Thyroid gland (tissue), 4 donors: ENCODE data around the gene SLC38A3. TPM values are rescaled to one million over a fixed set of nuclear protein-coding genes. Genes with fewer than 3 reads are reported as not detected.
"Not testable (repeated sequence)": the region's sequence is repeated elsewhere in the genome, so short reads cannot be mapped to it uniquely, and the experiment has no call there.

Source experiments
- DNase-seq, 2 donors: peaks; one replicate each; pipeline ENCODE4 v3.0.0-alpha.2; 2019
- H3K27ac ChIP-seq, 3 donors: fragments of 200-600 bp; sonication (generic); 1 replicate in 2 of 3; 2 replicates in 1 of 3; pipeline ENCODE4 v1.5.1; 2016 to 2019; ENCODE audit warnings: mild to moderate bottlenecking in 1 of 3, moderate library complexity in 1 of 3
- H3K27me3 ChIP-seq: fragments of 200-600 bp; sonication (generic); one replicate; pipeline ENCODE4 v1.5.1; 2019
- H3K36me3 ChIP-seq, 2 donors: fragments of 200-600 bp; sonication (generic); one replicate each; pipeline ENCODE4 v1.5.1; 2016 to 2019
- H3K4me1 ChIP-seq, 2 donors: fragments of 200-600 bp; sonication (generic); one replicate each; pipeline ENCODE4 v1.5.1; 2017 to 2019
- H3K4me3 ChIP-seq, 3 donors: fragments of 200-600 bp; sonication (generic); replicated peaks in 1 of 3; 1 replicate in 2 of 3; 2 replicates in 1 of 3; pipeline ENCODE4 v1.5.1; 2016; ENCODE audit warnings: mild to moderate bottlenecking in 1 of 3
- H3K9me3 ChIP-seq: fragments of 200-600 bp; sonication (generic); one replicate; pipeline ENCODE4 v1.5.1; 2017
- POLR2A ChIP-seq, 2 donors: fragments of 450-650 bp; IDR thresholded peaks; one replicate each; pipeline ENCODE4 v1.6.1; 2017; ENCODE audit warnings: antibody characterized with exemption in 2 of 2, mild to moderate bottlenecking in 2 of 2, moderate library complexity in 1 of 2
- WGBS, 2 donors: methylation state at CpG; one replicate each; pipeline ENCODE4 v1.1.5; 2017; 5-methylcytosine and 5-hydroxymethylcytosine counted together
- intact Hi-C: fragments of 100-400 bp; cut with DNase I; formaldehyde crosslinking; loops from one replicate; pipeline ENCODE4 v1.15.1; 2023
- total RNA-seq, 4 donors: library from RNA; depleted of rRNA; stranded (reverse); fragments of >200 nt; gene quantifications; one replicate each; pipeline ENCODE4 v1.2.3, GENCODE V29; 2016
- TF ChIP-seq, protein P1 (sequence below), 6 experiments: fragments of 200-600 bp in 3 of 6; fragments of 450-650 bp in 3 of 6; sonication (generic) in 3 of 6; IDR thresholded peaks; one replicate each; pipeline ENCODE4 v1.5.1; 2016 to 2019; ENCODE audit warnings: antibody characterized with exemption in 6 of 6, mild to moderate bottlenecking in 2 of 6, inconsistent platforms in 1 of 6, moderate library complexity in 1 of 6

SLC38A3 gene
- total RNA-seq, 4 donors from 2014 or later = 1.1 to 5.0 (median 3.6) TPM

DNA sequence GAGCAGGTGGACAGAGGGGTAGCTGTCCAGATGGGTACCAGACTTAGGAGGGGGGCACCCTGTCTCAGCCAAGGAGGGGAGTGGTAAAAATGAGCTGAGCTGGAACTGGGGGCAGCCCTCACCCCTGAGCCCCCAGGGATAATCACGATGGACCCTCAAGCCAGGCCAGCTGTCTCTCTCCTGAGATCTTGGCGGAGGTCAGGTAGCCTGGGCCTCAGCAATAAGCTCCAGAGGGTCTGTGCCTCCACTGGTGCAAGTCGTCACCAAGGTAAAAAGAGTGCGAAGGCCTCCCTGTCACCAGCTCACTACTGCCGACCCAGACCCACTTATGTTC, 5.1 kb downstream of the SLC38A3 start:
- no peak for TF ChIP-seq POLR2A (IDR thresholded peaks at IDR 0.05)
- TF ChIP-seq, protein P1, sequence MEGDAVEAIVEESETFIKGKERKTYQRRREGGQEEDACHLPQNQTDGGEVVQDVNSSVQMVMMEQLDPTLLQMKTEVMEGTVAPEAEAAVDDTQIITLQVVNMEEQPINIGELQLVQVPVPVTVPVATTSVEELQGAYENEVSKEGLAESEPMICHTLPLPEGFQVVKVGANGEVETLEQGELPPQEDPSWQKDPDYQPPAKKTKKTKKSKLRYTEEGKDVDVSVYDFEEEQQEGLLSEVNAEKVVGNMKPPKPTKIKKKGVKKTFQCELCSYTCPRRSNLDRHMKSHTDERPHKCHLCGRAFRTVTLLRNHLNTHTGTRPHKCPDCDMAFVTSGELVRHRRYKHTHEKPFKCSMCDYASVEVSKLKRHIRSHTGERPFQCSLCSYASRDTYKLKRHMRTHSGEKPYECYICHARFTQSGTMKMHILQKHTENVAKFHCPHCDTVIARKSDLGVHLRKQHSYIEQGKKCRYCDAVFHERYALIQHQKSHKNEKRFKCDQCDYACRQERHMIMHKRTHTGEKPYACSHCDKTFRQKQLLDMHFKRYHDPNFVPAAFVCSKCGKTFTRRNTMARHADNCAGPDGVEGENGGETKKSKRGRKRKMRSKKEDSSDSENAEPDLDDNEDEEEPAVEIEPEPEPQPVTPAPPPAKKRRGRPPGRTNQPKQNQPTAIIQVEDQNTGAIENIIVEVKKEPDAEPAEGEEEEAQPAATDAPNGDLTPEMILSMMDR (IDR thresholded peaks at IDR 0.05) = no peak
- DNase-seq = no peak
- H3K4me1 ChIP-seq = peaks cover 10 to 13% of the 10 kb centered on the region in 2 donors
- H3K36me3 ChIP-seq = no peaks in the 10 kb centered on the region
- H3K4me3 ChIP-seq = no peak overlapping the region
- intact Hi-C loops = no loop called here
- WGBS, 2 donors = 90 to 95% methylated on average over 4 to 5 of the region's 5 CpGs
- H3K9me3 ChIP-seq = no peaks in the 10 kb centered on the region
- H3K27me3 ChIP-seq = no peaks in the 10 kb centered on the region
- no peak overlapping the region for H3K27ac ChIP-seq

DNA sequence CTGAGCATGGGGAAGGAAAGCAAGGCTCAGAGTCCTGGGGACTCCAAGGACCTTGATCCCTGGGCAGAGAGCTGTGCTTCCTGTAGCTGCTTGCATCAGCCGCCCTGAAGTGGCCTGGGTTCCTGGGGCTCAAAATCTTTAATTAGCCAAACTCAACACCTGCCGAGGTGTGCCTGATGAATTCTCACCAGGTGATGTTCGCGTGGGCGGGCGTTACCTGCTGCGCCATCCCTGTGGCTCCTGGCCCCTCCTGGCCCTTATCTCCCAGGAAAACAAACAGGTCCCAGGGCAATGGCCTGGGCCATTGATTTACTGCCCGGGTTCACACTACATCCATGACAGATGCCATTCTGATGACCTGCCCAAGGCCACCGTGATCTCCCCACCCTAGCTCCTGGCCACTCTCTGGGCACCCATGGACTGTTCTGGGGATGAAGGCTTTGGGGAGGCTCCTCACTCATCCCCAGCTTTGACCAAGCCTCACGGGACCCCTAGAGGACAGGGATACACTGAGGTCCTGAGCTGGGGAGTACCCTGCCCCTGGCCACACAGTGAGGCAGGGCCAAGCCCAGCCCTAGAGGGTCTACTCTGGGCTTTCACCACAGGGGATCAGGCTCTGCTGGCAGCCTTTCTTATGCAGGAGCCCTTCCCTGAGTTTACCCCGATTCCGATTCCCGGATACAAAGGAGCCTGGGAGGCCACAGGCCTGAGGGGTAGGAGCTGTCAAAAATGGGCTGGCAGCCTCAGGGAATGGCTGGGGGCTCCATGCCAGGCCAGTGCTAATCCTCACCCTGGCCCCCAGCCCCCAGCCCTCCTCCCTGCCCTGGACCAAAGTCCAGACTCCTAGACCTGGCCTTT, 5.7 kb downstream of the SLC38A3 start:
- H3K27me3 ChIP-seq = no peaks in the 10 kb centered on the region
- intact Hi-C loops = no loop called here
- H3K27ac ChIP-seq = no peak overlapping the region
- TF ChIP-seq, protein P1 (IDR thresholded peaks at IDR 0.05) = no peak
- no peak for TF ChIP-seq POLR2A (IDR thresholded peaks at IDR 0.05)
- no peaks in the 10 kb centered on the region for H3K9me3 ChIP-seq
- H3K4me1 ChIP-seq = peaks cover 4 to 7% of the 10 kb centered on the region in 2 donors
- H3K36me3 ChIP-seq = no peaks in the 10 kb centered on the region
- WGBS, 2 donors = 87 to 95% methylated on average over 10 to 13 of the region's 13 CpGs
- no peak for DNase-seq
- no peak overlapping the region for H3K4me3 ChIP-seq

DNA sequence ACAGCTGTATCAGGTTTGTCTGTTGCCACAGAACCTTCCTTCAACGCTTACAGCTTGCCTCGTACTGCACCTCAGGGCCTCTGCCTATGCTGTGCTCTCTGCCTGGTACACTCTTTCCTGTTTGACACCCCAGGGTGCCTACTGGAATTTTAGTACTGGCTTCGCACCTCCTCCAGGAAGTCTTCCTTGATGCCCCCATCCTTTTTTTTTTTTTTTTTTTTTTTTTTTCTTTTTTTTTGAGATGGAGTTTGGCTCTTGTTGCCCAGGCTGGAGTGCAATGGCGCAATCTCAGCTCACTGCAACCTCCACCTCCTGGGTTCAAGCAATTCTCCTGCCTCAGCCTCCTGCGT, 6.3 kb downstream of the SLC38A3 start:
- H3K9me3 ChIP-seq, H3K4me3 ChIP-seq, H3K4me1 ChIP-seq, H3K36me3 ChIP-seq, DNase-seq, H3K27ac ChIP-seq, H3K27me3 ChIP-seq, intact Hi-C loops: not testable (repeated sequence)
- WGBS, 2 donors = 95 to 97% methylated on average over 5 of the region's 5 CpGs

DNA sequence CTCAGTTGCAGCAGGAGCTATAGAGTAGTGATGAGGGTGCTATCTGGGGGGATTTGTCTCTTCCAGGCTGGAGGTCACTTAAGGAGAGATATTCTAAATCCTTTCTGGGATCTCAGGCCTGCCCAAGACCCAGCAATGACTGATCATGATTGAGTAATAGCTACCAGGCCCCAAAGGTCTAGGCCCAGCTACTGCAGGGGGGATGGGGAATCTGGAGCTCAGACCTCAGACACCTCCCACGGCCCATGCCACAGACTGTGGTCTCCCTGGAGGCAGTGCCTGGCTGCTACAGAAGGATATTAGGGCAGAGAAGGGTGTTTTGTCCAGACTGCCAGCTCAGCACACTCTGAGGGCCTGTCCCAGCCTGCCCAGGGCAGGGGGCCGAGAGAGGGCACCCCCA, 6.9 kb downstream of the SLC38A3 start:
- Histone ChIP-seq H3K4me3 (no peak overlapping the region), H3K9me3 (no peaks in the 10 kb centered on the region), H3K4me1 (peaks cover 0 to 4% of the 10 kb centered on the region in 2 donors), H3K27ac (no peak overlapping the region), H3K27me3 (no peaks in the 10 kb centered on the region), H3K36me3 (no peaks in the 10 kb centered on the region)
- DNase-seq = no peak
- TF ChIP-seq POLR2A (IDR thresholded peaks at IDR 0.05) = no peak
- TF ChIP-seq, protein P1 (IDR thresholded peaks at IDR 0.05) = no peak
- intact Hi-C loops = no loop called here
- 73 to 85% methylated on average over 2 of the region's 2 CpGs for WGBS, 2 donors

DNA sequence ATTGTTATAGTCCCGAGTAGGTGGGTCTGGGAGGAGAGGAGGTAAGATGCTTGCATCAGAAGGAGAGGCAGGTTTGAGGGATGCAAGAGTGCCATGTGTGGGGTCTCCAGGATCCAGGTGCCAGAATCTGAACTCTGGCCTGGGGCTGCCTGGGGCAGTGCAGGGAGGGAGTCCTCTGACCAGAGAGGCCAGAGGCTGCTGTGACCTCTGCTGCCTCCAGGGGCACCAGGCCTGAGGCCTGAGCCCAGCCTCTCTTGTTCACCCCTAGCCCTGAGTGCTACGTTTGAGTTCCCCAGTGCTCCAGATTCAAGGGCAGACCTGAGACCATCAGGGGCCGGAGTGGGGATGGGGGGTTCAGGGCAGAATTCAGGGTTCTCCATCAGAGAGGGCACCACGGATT, 7.4 kb downstream of the SLC38A3 start:
- intact Hi-C loops = no loop called here
- WGBS, 2 donors = 92% methylated on average over 2 to 4 of the region's 4 CpGs
- H3K9me3 ChIP-seq = no peaks in the 10 kb centered on the region
- no peaks in the 10 kb centered on the region for H3K36me3 ChIP-seq
- H3K4me3 ChIP-seq = no peak overlapping the region
- no peaks in the 10 kb centered on the region for H3K27me3 ChIP-seq
- no peak overlapping the region for H3K27ac ChIP-seq
- DNase-seq = no peak
- no peaks in the 10 kb centered on the region for H3K4me1 ChIP-seq
- TF ChIP-seq, protein P1 (IDR thresholded peaks at IDR 0.05) = no peak
- no peak for TF ChIP-seq POLR2A (IDR thresholded peaks at IDR 0.05)
